IMR-90 (cell line): Measurements from ENCODE around the gene PLXDC2. TPM values are rescaled to one million over a fixed set of nuclear protein-coding genes. Genes with fewer than 3 reads are reported as not detected.

ENCODE experiments used
- ATAC-seq: fragments of 200-7000 bp; cut with Tn5 transposase; 2 replicates; pipeline ENCODE4 v1.9.1; 2020; ENCODE audit warnings: low read depth, mild to moderate bottlenecking, moderate library complexity
- BruUV-seq: library from RNA; stranded (reverse); fragments of 400-500 nt; replicated peaks from 2 replicates; lab custom pipeline; 2021; lab: Mats Ljungman, UMichigan
- CTCF ChIA-PET: fragments of 300-600 bp; formaldehyde crosslinking; extraction: SDS; loops from one replicate; lab custom pipeline; 2021; ENCODE audit warnings: antibody characterized with exemption; lab: Yijun Ruan, JAX
- POLR2A ChIA-PET: fragments of 300-600 bp; sonication (Branson Sonifier 250); formaldehyde crosslinking; loops from one replicate; lab custom pipeline; 2022; ENCODE audit warnings: antibody characterized with exemption; ENCODE audit not compliant: unreplicated experiment; lab: Charles Lee
- DNase-seq: peaks from one replicate; pipeline ENCODE4 v3.0.0; 2013
- H2AFZ ChIP-seq: replicated peaks from 2 replicates; pipeline ENCODE3; 2013; ENCODE audit warnings: low read length, mild to moderate bottlenecking; ENCODE audit not compliant: poor library complexity
- H2AK5ac ChIP-seq: 2 replicates; pipeline ENCODE4 v1.6.1; 2013; ENCODE audit warnings: low read depth, low read length, inconsistent platforms
- H2AK9ac ChIP-seq: replicated peaks from 2 replicates; pipeline ENCODE3; 2013; ENCODE audit warnings: mild to moderate bottlenecking, low read depth, low read length, moderate library complexity; ENCODE audit not compliant: poor library complexity
- H2BK120ac ChIP-seq: 2 replicates; pipeline ENCODE4 v1.6.1; 2013; ENCODE audit warnings: low read depth, low read length, inconsistent platforms
- H2BK15ac ChIP-seq: 3 replicates; pipeline ENCODE4 v1.6.1; 2013; ENCODE audit warnings: low read depth, low read length, inconsistent platforms
- H2BK20ac ChIP-seq: 2 replicates; pipeline ENCODE4 v1.6.1; 2013; ENCODE audit warnings: low read depth, mild to moderate bottlenecking, inconsistent platforms, low read length, moderate library complexity
- H2BK5ac ChIP-seq: 2 replicates; pipeline ENCODE4 v1.6.1; 2013; ENCODE audit warnings: mild to moderate bottlenecking, low read depth, low read length, inconsistent platforms; ENCODE audit not compliant: poor library complexity, severe bottlenecking
- H3K14ac ChIP-seq: replicated peaks from 2 replicates; pipeline ENCODE4 v1.6.1; 2013; ENCODE audit warnings: low read depth, low read length, inconsistent platforms
- H3K18ac ChIP-seq: 2 replicates; pipeline ENCODE4 v1.6.1; 2013; ENCODE audit warnings: low read depth, low read length, control low read depth
- H3K23ac ChIP-seq: 2 replicates; pipeline ENCODE4 v1.6.1; 2013; ENCODE audit warnings: low read depth, low read length, inconsistent platforms
- H3K27ac ChIP-seq: 2 replicates; pipeline ENCODE4 v1.5.1; 2013; ENCODE audit warnings: mild to moderate bottlenecking, control low read depth, low read length; ENCODE audit not compliant: insufficient read depth
- H3K27me3 ChIP-seq: 2 replicates; pipeline ENCODE4 v1.6.1; 2013; ENCODE audit warnings: low read length; ENCODE audit not compliant: control insufficient read depth, insufficient read depth
- H3K36me3 ChIP-seq: 2 replicates; pipeline ENCODE4 v1.6.1; 2013; ENCODE audit warnings: low read length, mixed read lengths; ENCODE audit not compliant: control insufficient read depth, insufficient read depth
- H3K4ac ChIP-seq: 2 replicates; pipeline ENCODE4 v1.6.1; 2013; ENCODE audit warnings: low read depth, low read length, inconsistent platforms
- H3K4me1 ChIP-seq: 2 replicates; pipeline ENCODE4 v1.6.1; 2013; ENCODE audit warnings: low read length, mixed read lengths; ENCODE audit not compliant: control insufficient read depth, insufficient read depth
- H3K4me2 ChIP-seq: 2 replicates; pipeline ENCODE4 v1.6.1; 2013; ENCODE audit warnings: low read depth, mild to moderate bottlenecking, control low read depth, low read length, moderate library complexity
- H3K4me3 ChIP-seq: 2 replicates; pipeline ENCODE4 v1.5.1; 2013; ENCODE audit warnings: low read depth, mild to moderate bottlenecking, control low read depth, low read length, moderate library complexity; ENCODE audit not compliant: insufficient read depth
- H3K56ac ChIP-seq: 2 replicates; pipeline ENCODE4 v1.6.1; 2013; ENCODE audit warnings: low read length, inconsistent platforms; ENCODE audit not compliant: insufficient read depth; ENCODE audit errors: extremely low read depth
- H3K79me1 ChIP-seq, 2 experiments: 2 replicates each; pipeline ENCODE4 v1.6.1; 2013; ENCODE audit warnings: low read length in 2 of 2, inconsistent platforms in 1 of 2, low read depth in 1 of 2
- H3K9ac ChIP-seq: 2 replicates; pipeline ENCODE4 v1.6.1; 2013; ENCODE audit warnings: low read depth, low read length, control low read depth
- H3K9me1 ChIP-seq: 2 replicates; pipeline ENCODE4 v1.6.1; 2013; ENCODE audit warnings: low read length, inconsistent platforms; ENCODE audit not compliant: insufficient read depth
- H3K9me3 ChIP-seq: 2 replicates; pipeline ENCODE4 v1.6.1; 2013; ENCODE audit warnings: low read length; ENCODE audit not compliant: control insufficient read depth, insufficient read depth
- H4K20me1 ChIP-seq: 2 replicates; pipeline ENCODE4 v1.6.1; 2013; ENCODE audit warnings: low read length, inconsistent platforms; ENCODE audit not compliant: insufficient read depth
- H4K5ac ChIP-seq: 2 replicates; pipeline ENCODE4 v1.6.1; 2013; ENCODE audit warnings: mild to moderate bottlenecking, low read depth, low read length, control low read depth
- H4K8ac ChIP-seq, 2 experiments: 2 replicates each; pipeline ENCODE4 v1.6.1; 2013; ENCODE audit warnings: low read depth in 2 of 2, low read length in 2 of 2, control low read depth in 1 of 2, inconsistent platforms in 1 of 2
- H4K91ac ChIP-seq: 2 replicates; pipeline ENCODE4 v1.6.1; 2013; ENCODE audit warnings: low read depth, low read length, inconsistent platforms; ENCODE audit not compliant: insufficient read depth
- BHLHE40 ChIP-seq: fragments of 150-350 bp; IDR thresholded peaks from 2 replicates; pipeline ENCODE4 v1.6.1; 2016; ENCODE audit warnings: mild to moderate bottlenecking, low read depth, low read length
- CEBPB ChIP-seq: IDR thresholded peaks from 2 replicates; pipeline ENCODE4 v1.6.1; 2012; ENCODE audit warnings: low read depth, low read length, improper control_type of control experiment
- CHD1 ChIP-seq: IDR thresholded peaks from 2 replicates; pipeline ENCODE4 v1.6.1; 2012; ENCODE audit warnings: low read depth, low read length, improper control_type of control experiment
- FOS ChIP-seq: fragments of 150-350 bp; IDR thresholded peaks from 2 replicates; pipeline ENCODE4 v1.6.1; 2016; ENCODE audit warnings: low read depth, low read length
- MAFK ChIP-seq: IDR thresholded peaks from 2 replicates; pipeline ENCODE4 v1.6.1; 2012; ENCODE audit warnings: low read depth, low read length, improper control_type of control experiment
- MAZ ChIP-seq: IDR thresholded peaks from 2 replicates; pipeline ENCODE4 v1.6.1; 2012; ENCODE audit warnings: low read depth, mild to moderate bottlenecking, low read length, improper control_type of control experiment, moderate library complexity, borderline replicate concordance
- MXI1 ChIP-seq: IDR thresholded peaks from 2 replicates; pipeline ENCODE4 v1.6.1; 2012; ENCODE audit warnings: low read depth, mild to moderate bottlenecking, low read length, moderate library complexity, borderline replicate concordance
- NFE2L2 ChIP-seq: fragments of 150-350 bp; IDR thresholded peaks from 2 replicates; pipeline ENCODE4 v1.6.1; 2016; ENCODE audit warnings: low read depth, mild to moderate bottlenecking, low read length
- POLR2A ChIP-seq: IDR thresholded peaks from 2 replicates; pipeline ENCODE4 v1.6.1; 2012; ENCODE audit warnings: mild to moderate bottlenecking, low read depth, low read length
- RAD21 ChIP-seq: IDR thresholded peaks from 2 replicates; pipeline ENCODE4 v1.6.1; 2012; ENCODE audit warnings: low read length, improper control_type of control experiment
- SMC3 ChIP-seq: fragments of 150-350 bp; IDR thresholded peaks from 2 replicates; pipeline ENCODE4 v1.6.1; 2016; ENCODE audit warnings: low read depth, mild to moderate bottlenecking, antibody characterized with exemption, low read length, moderate library complexity
- WGBS, 2 experiments: methylation state at CpG; one replicate each; pipeline versions ENCODE4 v1.1.5 to v1.1.7; 2013; ENCODE audit warnings: missing lambda C conversion rate in 2 of 2; ENCODE audit not compliant: insufficient read length in 1 of 2; ENCODE audit errors: extremely low coverage in 2 of 2; 5-methylcytosine and 5-hydroxymethylcytosine counted together
- dilution Hi-C: fragments of 300-500 bp; cut with HindIII; formaldehyde crosslinking; loops from one replicate; pipeline ENCODE4 v1.14.3; 2018; ENCODE audit warnings: low sequenced_read_pairs; ENCODE audit not compliant: unreplicated experiment
- in situ Hi-C: fragments of 300-500 bp; cut with MboI; formaldehyde crosslinking; loops from 3 replicates; pipeline ENCODE4 v1.14.3; 2019; ENCODE audit warnings: low sequenced_read_pairs, inconsistent platforms, mixed read lengths
- intact Hi-C: fragments of 100-400 bp; cut with micrococcal nuclease; formaldehyde crosslinking; loops from 2 replicates; pipeline ENCODE4 v1.10.0; 2022
- polyA plus RNA-seq, 3 experiments: library from polyadenylated mRNA; depleted of rRNA; stranded (reverse); fragments of >200 nt; gene quantifications; 2 replicates each; pipeline ENCODE4 v1.2.3, GENCODE V29; 2012; ENCODE audit warnings: low replicate concordance in 1 of 3
- total RNA-seq: library from RNA; depleted of rRNA; stranded (reverse); fragments of >200 nt; gene quantifications from 2 replicates; pipeline ENCODE4 v1.2.3, GENCODE V29; 2012
- TF ChIP-seq, protein P1 (sequence below): fragments of 150-350 bp; IDR thresholded peaks from 2 replicates; pipeline ENCODE4 v1.6.1; 2016; ENCODE audit warnings: low read depth, mild to moderate bottlenecking, low read length, moderate library complexity, borderline replicate concordance
- TF ChIP-seq, protein P2 (sequence below): fragments of 150-350 bp; IDR thresholded peaks from 2 replicates; pipeline ENCODE4 v1.6.1; 2017; ENCODE audit warnings: mild to moderate bottlenecking, antibody characterized with exemption, low read length, low read depth
- TF ChIP-seq, protein P3 (sequence below): conservative IDR thresholded peaks from 2 replicates; pipeline ENCODE4 v1.5.1; 2012; ENCODE audit warnings: mild to moderate bottlenecking, low read depth, low read length, improper control_type of control experiment

The PLXDC2 gene
- total and polyA plus RNA-seq, 2 of the 4 experiments (the other 2 are of a cell fraction): 3.2 to 6.1 TPM

DNA sequence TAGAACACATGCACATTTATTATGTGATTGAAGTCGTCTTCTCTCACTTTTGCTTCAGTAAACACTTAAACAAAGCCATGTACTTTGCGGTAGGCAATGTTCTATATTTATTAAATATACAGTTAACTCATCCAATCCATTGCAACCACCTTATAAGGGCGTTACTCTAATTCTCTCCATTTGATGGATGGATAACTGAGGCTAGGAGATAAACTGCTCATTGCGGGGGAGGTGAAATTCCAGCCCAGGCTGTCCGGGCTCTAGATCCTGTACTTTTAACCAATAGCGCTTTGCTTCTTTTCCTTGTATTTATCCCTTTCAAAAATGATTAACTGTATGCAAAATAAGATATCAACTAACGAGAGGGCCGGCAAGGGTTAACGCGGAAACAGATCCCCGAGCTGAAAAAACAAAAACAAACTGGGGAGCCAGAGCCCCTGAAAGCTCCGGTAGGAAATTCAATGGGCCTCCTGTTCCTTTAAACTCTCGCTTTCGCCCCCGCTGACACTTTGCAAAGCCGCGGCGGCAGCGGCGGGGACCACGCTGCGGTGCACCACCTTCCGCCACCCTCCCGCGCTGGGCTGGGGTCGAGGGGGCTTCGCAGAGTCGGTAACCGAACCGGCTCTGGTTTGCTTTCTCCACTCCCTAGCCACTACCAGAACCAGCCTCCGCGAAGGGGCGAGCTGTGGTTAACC lies 1.0 kb upstream of the PLXDC2 start:
- Histone ChIP-seq H2BK20ac (no peak overlapping the region; the same call in 1 of the 2 replicates), H3K4me3 (peak overlapping the region; percentile 61), H3K14ac (no peak overlapping the region), H4K91ac (no peak overlapping the region), H2BK120ac (peak overlapping the region; percentile 23; the same call in 1 of the 2 replicates), H2AFZ (peak overlapping the region; percentile 92), H3K79me1 (peaks cover 0 to 4% of the 10 kb centered on the region in 2 experiments; a peak in 1 of 4 replicates), H3K4me2 (peak overlapping the region; percentile 62), H4K5ac (peak overlapping the region; percentile 17; the same call in 1 of the 2 replicates), H3K56ac (no peak overlapping the region), H2BK5ac (peak overlapping the region; percentile 59), H3K4me1 (no peaks in the 10 kb centered on the region), H3K27ac (peak overlapping the region; percentile 80), H3K18ac (peak overlapping the region; percentile 31; the same call in 1 of the 2 replicates), H3K27me3 (peaks cover 3% of the 10 kb centered on the region; the same call in 1 of the 2 replicates), H2AK5ac (no peak overlapping the region), H4K20me1 (no peaks in the 10 kb centered on the region; the same call in 1 of the 2 replicates), H4K8ac (no peak overlapping the region; a peak in 1 of 4 replicates), H3K9me3 (no peaks in the 10 kb centered on the region), H3K36me3 (no peaks in the 10 kb centered on the region), H2BK15ac (no peak overlapping the region), H3K9ac (peak overlapping the region; percentile 58; the same call in 1 of the 2 replicates), H3K23ac (peak overlapping the region; percentile 35; the same call in 1 of the 2 replicates), H2AK9ac (no peak overlapping the region), H3K9me1 (no peaks in the 10 kb centered on the region), H3K4ac (peak overlapping the region; percentile 40; the same call in 1 of the 2 replicates)
- WGBS, 2 experiments: 0% methylated on average over 10 of the region's 33 CpGs; no CpG with 5 or more reads in 1 of the 2 experiments
- in situ Hi-C loops (no loop called here), intact Hi-C loops (loop anchor here (2.0 to 10.0 kb wide), 7 partner anchors 38 to 1023 kb away; no protein-coding TSS in a partner anchor), dilution Hi-C loops (no loop called here)
- ChIA-PET POLR2A (no interaction called here), CTCF (no interaction called here)
- no TSS peak for BruUV-seq
- ATAC-seq (peak; percentile 4), DNase-seq (no peak)
- no peak for TF ChIP-seq MAZ
- TF ChIP-seq CEBPB: no peak
- TF ChIP-seq FOS: no peak
- TF ChIP-seq, protein P1, sequence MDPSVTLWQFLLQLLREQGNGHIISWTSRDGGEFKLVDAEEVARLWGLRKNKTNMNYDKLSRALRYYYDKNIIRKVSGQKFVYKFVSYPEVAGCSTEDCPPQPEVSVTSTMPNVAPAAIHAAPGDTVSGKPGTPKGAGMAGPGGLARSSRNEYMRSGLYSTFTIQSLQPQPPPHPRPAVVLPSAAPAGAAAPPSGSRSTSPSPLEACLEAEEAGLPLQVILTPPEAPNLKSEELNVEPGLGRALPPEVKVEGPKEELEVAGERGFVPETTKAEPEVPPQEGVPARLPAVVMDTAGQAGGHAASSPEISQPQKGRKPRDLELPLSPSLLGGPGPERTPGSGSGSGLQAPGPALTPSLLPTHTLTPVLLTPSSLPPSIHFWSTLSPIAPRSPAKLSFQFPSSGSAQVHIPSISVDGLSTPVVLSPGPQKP: no peak
- no peak for TF ChIP-seq MAFK
- no peak for TF ChIP-seq BHLHE40
- no peak for TF ChIP-seq CHD1
- no peak for TF ChIP-seq POLR2A
- TF ChIP-seq NFE2L2: no peak
- TF ChIP-seq, protein P2, sequence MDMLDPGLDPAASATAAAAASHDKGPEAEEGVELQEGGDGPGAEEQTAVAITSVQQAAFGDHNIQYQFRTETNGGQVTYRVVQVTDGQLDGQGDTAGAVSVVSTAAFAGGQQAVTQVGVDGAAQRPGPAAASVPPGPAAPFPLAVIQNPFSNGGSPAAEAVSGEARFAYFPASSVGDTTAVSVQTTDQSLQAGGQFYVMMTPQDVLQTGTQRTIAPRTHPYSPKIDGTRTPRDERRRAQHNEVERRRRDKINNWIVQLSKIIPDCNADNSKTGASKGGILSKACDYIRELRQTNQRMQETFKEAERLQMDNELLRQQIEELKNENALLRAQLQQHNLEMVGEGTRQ: no peak
- TF ChIP-seq SMC3: no peak
- TF ChIP-seq, protein P3, sequence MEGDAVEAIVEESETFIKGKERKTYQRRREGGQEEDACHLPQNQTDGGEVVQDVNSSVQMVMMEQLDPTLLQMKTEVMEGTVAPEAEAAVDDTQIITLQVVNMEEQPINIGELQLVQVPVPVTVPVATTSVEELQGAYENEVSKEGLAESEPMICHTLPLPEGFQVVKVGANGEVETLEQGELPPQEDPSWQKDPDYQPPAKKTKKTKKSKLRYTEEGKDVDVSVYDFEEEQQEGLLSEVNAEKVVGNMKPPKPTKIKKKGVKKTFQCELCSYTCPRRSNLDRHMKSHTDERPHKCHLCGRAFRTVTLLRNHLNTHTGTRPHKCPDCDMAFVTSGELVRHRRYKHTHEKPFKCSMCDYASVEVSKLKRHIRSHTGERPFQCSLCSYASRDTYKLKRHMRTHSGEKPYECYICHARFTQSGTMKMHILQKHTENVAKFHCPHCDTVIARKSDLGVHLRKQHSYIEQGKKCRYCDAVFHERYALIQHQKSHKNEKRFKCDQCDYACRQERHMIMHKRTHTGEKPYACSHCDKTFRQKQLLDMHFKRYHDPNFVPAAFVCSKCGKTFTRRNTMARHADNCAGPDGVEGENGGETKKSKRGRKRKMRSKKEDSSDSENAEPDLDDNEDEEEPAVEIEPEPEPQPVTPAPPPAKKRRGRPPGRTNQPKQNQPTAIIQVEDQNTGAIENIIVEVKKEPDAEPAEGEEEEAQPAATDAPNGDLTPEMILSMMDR: no peak
- no peak for TF ChIP-seq RAD21
- TF ChIP-seq MXI1: no peak
